LNCaP clone FGC (cell line): ENCODE measurements around the gene PFDN1.

ENCODE experiments used
- DNase-seq: peaks from one replicate; pipeline ENCODE4 v3.0.0-alpha.2; 2011; ENCODE audit warnings: low read depth
- H3K4me3 ChIP-seq: 2 replicates; pipeline ENCODE4 v1.5.1; 2011; ENCODE audit warnings: mild to moderate bottlenecking, low read depth, low read length, control low read depth
- TF ChIP-seq, protein P1 (sequence below): IDR thresholded peaks from 2 replicates; pipeline ENCODE4 v1.5.1; 2012; ENCODE audit warnings: mild to moderate bottlenecking; ENCODE audit not compliant: control insufficient read depth, insufficient read depth; ENCODE audit errors: extremely low read depth

Gene PFDN1

DNA sequence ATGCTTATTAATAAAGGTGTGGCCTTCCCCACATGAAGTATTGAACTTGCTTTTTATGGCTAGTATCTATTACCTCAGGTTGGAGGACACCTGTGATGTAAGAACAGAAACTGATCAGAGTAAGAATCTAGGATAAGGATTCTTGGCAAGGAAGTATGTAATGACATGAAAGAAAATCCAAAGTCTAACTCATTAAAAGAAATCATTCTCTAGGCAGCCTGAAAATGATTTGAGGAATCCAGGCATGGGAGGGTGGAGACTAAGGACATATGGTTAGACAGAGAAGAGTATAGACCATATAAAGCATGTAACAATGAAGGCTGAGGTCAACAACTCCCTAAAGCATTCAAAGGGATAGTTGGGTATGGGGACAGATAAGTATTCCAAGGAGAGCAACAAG lies 32.9 kb downstream of the PFDN1 start:
- H3K4me3 ChIP-seq, result no peak overlapping the region
- TF ChIP-seq, protein P1, sequence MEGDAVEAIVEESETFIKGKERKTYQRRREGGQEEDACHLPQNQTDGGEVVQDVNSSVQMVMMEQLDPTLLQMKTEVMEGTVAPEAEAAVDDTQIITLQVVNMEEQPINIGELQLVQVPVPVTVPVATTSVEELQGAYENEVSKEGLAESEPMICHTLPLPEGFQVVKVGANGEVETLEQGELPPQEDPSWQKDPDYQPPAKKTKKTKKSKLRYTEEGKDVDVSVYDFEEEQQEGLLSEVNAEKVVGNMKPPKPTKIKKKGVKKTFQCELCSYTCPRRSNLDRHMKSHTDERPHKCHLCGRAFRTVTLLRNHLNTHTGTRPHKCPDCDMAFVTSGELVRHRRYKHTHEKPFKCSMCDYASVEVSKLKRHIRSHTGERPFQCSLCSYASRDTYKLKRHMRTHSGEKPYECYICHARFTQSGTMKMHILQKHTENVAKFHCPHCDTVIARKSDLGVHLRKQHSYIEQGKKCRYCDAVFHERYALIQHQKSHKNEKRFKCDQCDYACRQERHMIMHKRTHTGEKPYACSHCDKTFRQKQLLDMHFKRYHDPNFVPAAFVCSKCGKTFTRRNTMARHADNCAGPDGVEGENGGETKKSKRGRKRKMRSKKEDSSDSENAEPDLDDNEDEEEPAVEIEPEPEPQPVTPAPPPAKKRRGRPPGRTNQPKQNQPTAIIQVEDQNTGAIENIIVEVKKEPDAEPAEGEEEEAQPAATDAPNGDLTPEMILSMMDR, result no peak
- no peak for DNase-seq

DNA sequence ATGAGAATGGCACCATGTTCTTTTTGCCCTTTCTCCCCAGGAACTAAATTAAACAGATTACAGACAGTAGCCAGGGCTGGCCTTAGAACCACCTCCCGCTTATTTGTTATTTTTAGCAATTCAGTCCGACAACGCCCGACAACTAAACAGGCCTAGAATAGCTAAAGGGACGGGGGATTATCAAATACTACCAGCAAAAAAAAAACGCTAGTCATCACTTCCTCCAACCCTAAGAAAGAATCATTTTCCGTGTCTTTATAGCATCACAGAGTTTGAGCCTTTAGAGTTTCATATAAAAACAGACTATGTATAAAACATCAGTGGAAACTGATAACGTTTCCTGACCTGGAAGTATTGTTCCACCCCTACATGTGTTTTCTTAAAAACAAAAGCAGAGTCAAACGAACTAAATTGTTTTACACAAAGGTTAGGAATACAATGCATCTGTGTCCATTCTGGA lies 35.3 kb downstream of the PFDN1 start:
- DNase-seq, result no peak
- H3K4me3 ChIP-seq, result no peak overlapping the region
- TF ChIP-seq, protein P1, result no peak

- TF ChIP-seq, protein P1, result no peak
- H3K4me3 ChIP-seq, result no peak overlapping the region
- DNase-seq, result no peak
Observed at GRCh38 chr5:140267201-140267540, 35.7 kb downstream of the PFDN1 start.

GRCh38 chr5:140266471-140267200 lies 36.3 kb downstream of the PFDN1 start:
- no peak overlapping the region for H3K4me3 ChIP-seq
- TF ChIP-seq, protein P1, result no peak
- no peak for DNase-seq

DNA sequence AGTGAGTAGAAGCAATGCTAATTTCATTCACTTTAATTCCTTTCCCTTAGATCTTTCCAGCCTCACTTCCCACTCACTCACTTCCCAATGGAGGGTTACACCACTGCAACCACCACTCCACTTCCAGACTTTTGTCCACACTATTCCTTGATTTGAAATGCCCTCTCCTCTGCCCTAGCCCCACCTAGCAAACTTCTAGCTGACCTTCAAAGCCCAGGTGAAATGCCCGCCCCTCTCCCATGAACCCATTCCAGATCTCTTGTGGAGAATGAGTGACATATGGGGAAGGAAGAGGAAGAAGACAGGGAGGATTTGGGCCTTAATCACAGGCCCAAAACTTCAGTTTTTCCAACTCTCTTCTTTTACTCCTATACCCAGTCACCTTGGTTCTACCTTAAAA lies 37.1 kb downstream of the PFDN1 start:
- no peak for DNase-seq
- TF ChIP-seq, protein P1, result no peak
- no peak overlapping the region for H3K4me3 ChIP-seq

- TF ChIP-seq, protein P1, result no peak
- peak; percentile 65 for DNase-seq
- no peak overlapping the region for H3K4me3 ChIP-seq
Observed at GRCh38 chr5:140262839-140263238, 40.1 kb downstream of the PFDN1 start.

- TF ChIP-seq, protein P1, result no peak
- H3K4me3 ChIP-seq, result peak overlapping the region; percentile 29
- no peak for DNase-seq
Observed at GRCh38 chr5:140262221-140262620, 40.7 kb downstream of the PFDN1 start.
